ENCODE data around the gene CSTB. TPM values are rescaled to one million over a fixed set of nuclear protein-coding genes. Genes with fewer than 3 reads are reported as not detected.

CSTB gene
- total RNA-seq, 1 donor from 2014 or later: 16.0 TPM

DNA sequence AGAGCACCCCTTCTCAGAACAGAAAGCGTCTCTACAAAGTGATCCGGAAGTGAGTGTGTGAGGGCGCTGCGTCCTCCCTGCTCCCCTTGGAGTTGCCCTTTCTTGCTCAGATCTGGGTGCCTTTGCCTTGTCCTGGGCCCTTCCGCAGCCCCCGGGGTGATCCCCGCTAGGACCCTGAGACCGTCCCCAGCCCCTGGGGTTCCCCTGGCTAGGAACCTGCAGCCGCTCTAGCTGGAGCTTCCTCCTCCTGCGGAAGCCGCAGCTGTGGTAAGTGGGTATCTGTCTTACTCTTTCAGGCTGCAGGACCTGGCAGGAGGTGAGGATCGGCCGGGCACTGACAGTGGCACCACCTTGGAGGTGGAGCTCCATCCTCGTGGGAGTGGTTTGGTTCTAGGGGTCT, 24.5 kb upstream of the CSTB start:
- ChIA-PET CTCF (no interaction called here), POLR2A (no interaction called here)
- intact Hi-C loops (cut with micrococcal nuclease): no loop called here
- no peaks in the 10 kb centered on the region for H3K27me3 Mint-ChIP-seq
- H3K27ac Mint-ChIP-seq: no peak overlapping the region
- DNase-seq (no peak), ATAC-seq (ENCODE audit: low read depth) (no peak)
- H3K36me3 Mint-ChIP-seq (ENCODE audit: low read depth): peaks cover 87% of the 10 kb centered on the region
- H3K4me1 Mint-ChIP-seq: peaks cover 21% of the 10 kb centered on the region
- H3K4me3 Mint-ChIP-seq: no peak overlapping the region
- TF ChIP-seq, protein P1, sequence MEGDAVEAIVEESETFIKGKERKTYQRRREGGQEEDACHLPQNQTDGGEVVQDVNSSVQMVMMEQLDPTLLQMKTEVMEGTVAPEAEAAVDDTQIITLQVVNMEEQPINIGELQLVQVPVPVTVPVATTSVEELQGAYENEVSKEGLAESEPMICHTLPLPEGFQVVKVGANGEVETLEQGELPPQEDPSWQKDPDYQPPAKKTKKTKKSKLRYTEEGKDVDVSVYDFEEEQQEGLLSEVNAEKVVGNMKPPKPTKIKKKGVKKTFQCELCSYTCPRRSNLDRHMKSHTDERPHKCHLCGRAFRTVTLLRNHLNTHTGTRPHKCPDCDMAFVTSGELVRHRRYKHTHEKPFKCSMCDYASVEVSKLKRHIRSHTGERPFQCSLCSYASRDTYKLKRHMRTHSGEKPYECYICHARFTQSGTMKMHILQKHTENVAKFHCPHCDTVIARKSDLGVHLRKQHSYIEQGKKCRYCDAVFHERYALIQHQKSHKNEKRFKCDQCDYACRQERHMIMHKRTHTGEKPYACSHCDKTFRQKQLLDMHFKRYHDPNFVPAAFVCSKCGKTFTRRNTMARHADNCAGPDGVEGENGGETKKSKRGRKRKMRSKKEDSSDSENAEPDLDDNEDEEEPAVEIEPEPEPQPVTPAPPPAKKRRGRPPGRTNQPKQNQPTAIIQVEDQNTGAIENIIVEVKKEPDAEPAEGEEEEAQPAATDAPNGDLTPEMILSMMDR (IDR thresholded peaks at IDR 0.05): no peak
- H3K9me3 Mint-ChIP-seq: no peaks in the 10 kb centered on the region

DNA sequence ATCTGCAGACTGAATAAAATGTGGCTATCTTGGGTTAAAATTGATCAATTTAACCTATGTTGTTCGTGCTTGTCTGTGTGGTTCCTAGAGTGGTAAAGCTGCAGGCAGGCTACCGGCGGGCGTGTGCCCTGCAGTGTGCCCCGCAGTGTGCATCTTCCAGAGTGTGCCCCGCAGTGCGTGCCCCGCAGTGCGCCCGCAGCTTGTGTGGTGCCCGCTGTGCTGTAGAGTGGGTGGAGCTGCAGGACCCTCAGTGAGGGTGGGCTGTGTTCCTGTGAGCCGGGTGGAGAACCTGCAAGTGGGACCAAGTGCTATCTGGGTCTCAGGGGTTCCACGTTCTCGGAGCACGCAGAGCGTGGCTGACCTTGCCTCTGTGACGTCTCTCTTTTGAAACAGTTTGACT, 24.0 kb upstream of the CSTB start:
- Mint-ChIP-seq H3K27ac (no peak overlapping the region), H3K36me3 (ENCODE audit: low read depth) (peaks cover 87% of the 10 kb centered on the region), H3K4me1 (peaks cover 16% of the 10 kb centered on the region), H3K27me3 (no peaks in the 10 kb centered on the region), H3K9me3 (no peaks in the 10 kb centered on the region), H3K4me3 (no peak overlapping the region)
- intact Hi-C loops (cut with micrococcal nuclease): no loop called here
- ChIA-PET POLR2A (no interaction called here), CTCF (no interaction called here)
- ATAC-seq (ENCODE audit: low read depth) (no peak), DNase-seq (no peak)
- TF ChIP-seq, protein P1 (IDR thresholded peaks at IDR 0.05): no peak

DNA sequence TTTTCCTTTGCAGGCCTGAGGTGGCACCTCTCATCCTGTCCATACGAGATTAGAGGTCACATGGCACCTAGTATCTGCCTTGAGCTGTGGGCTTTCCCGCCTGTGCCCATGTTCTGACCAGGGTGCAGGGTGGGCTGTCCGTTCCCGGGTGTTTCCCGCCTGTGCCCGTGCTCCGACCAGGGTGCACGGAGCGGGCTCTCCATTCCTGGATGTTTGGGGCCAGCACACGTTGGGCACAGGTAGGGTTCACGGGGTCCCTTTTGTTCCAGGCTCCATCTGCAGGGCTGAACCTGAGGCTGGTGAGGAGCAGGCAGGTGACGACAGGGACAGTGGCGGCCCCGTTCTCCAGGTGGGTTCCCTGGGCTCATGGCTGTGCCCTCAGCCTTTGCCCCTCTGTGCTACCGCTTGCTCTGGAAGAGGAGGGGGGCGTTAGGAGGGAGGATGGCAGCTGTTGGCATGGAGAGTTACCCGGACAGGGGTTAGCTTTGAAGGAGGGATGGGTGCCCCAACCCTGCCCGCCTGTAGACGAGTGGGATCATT, 23.3 kb upstream of the CSTB start:
- CTCF ChIA-PET: no interaction called here
- DNase-seq (no peak), ATAC-seq (ENCODE audit: low read depth) (no peak)
- POLR2A ChIA-PET: interaction anchor here (0.7 kb wide), 1 partner anchor 22 kb away, joined by 4 read pairs; no protein-coding TSS in a partner anchor
- H3K9me3 Mint-ChIP-seq: no peaks in the 10 kb centered on the region
- H3K36me3 Mint-ChIP-seq (ENCODE audit: low read depth): peaks cover 94% of the 10 kb centered on the region
- TF ChIP-seq, protein P1 (IDR thresholded peaks at IDR 0.05): no peak
- peaks cover 9% of the 10 kb centered on the region for H3K4me1 Mint-ChIP-seq
- no peaks in the 10 kb centered on the region for H3K27me3 Mint-ChIP-seq
- no peak overlapping the region for H3K4me3 Mint-ChIP-seq
- intact Hi-C loops (cut with micrococcal nuclease): no loop called here
- no peak overlapping the region for H3K27ac Mint-ChIP-seq

DNA sequence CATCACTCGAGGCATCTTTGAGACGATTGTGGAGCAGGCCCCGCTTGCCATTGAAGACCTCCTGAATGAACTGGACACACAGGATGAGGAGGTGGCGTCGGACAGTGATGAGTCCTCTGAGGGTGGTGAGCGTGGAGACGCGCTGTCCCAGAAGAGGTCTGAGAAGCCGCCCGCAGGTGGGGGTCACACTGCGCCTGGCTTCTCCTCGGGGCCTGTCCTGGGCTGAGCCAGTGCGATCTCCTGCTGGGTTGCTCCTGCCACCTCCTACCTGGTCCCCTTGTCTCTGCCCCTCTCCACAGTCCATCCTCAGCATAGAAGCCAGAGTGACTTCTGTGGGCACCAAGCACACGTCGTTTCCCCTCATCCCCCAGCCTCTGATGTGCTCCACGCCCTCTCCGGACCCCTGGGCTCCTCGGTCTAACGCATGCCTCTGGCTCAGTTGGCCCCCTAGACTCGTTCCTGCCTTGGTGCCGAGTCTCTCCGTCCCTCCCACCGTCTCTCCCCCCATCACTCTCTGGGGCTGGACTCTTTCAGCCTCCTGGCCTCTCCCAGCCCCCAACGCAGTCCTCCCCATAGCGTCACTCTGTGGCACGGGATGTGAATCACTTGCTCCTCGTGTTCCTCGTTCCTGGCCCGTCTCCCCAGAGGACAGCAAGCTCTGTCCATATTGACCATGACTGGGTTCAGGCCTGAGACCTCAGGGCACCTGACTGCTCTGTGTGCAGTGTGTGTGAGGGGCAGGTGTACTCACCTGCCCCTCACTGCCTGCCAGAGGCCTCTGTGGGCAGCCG, 22.0 kb upstream of the CSTB start:
- TF ChIP-seq, protein P1 (IDR thresholded peaks at IDR 0.05): no peak
- CTCF ChIA-PET: no interaction called here
- no peaks in the 10 kb centered on the region for H3K27me3 Mint-ChIP-seq
- intact Hi-C loops (cut with micrococcal nuclease): no loop called here
- no peaks in the 10 kb centered on the region for H3K9me3 Mint-ChIP-seq
- H3K4me1 Mint-ChIP-seq: peaks cover under 1% of the 10 kb centered on the region
- peaks cover 96% of the 10 kb centered on the region for H3K36me3 Mint-ChIP-seq (ENCODE audit: low read depth)
- no peak overlapping the region for H3K4me3 Mint-ChIP-seq
- POLR2A ChIA-PET: interaction anchor here (1.0 kb wide), 1 partner anchor 8 kb away, joined by 3 read pairs; no protein-coding TSS in a partner anchor
- ATAC-seq (ENCODE audit: low read depth) (no peak), DNase-seq (no peak)
- peak overlapping the region; percentile 7 for H3K27ac Mint-ChIP-seq

DNA sequence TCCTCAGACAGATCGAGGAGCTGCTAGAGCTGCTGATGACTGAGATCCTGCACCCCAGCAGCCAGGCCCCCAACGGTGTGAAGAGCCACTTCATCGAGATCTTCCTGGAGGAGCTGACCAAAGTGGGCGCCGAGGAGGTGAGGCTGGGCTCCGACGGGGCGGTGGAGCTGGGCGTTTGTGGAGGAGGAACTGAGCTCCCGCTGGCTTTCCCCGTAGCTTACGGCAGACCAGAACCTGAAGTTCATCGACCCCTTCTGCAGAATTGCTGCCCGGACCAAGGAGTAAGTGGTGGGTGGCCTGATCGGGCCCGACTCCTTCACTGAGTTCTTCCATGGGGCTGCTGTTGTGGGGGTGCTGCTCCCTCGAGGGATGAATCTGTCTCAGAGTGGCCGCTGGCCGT, 21.3 kb upstream of the CSTB start:
- POLR2A ChIA-PET: no interaction called here
- no peak overlapping the region for H3K4me3 Mint-ChIP-seq
- H3K4me1 Mint-ChIP-seq: no peaks in the 10 kb centered on the region
- no peak for ATAC-seq (ENCODE audit: low read depth)
- H3K9me3 Mint-ChIP-seq: no peaks in the 10 kb centered on the region
- no peak overlapping the region for H3K27ac Mint-ChIP-seq
- H3K36me3 Mint-ChIP-seq (ENCODE audit: low read depth): peaks cover 96% of the 10 kb centered on the region
- no peak for DNase-seq
- CTCF ChIA-PET: no interaction called here
- intact Hi-C loops (cut with micrococcal nuclease): no loop called here
- TF ChIP-seq, protein P1 (IDR thresholded peaks at IDR 0.05): no peak
- no peaks in the 10 kb centered on the region for H3K27me3 Mint-ChIP-seq
